Measurements from ENCODE around the gene RSPH1.
A peak's percentile ranks its signal among the peaks of the same experiment; 100 is the strongest.

Gene RSPH1

GRCh38 chr21:42479582-42479981 lies 16.4 kb downstream of the RSPH1 start:
- no peak for TF ChIP-seq CTCF (conservative IDR thresholded peaks at IDR 0.05; ENCODE audit: low read depth)
- POLR2A ChIA-PET (ENCODE audit: low non-redundant PET): no interaction called here
- H3K27ac ChIP-seq: no peak overlapping the region
- CTCF ChIA-PET: no interaction called here
- DNase-seq (ENCODE audit: low spot score): no peak

GRCh38 chr21:42478504-42478903 lies 17.5 kb downstream of the RSPH1 start:
- CTCF ChIA-PET: no interaction called here

GRCh38 chr21:42476388-42477331 lies 19.4 kb downstream of the RSPH1 start:
- POLR2A ChIA-PET (ENCODE audit: low non-redundant PET): interaction anchor here (0.6 kb wide), 1 partner anchor 17 kb away, joined by 3 read pairs; no protein-coding TSS in a partner anchor
- no peak overlapping the region for H3K27ac ChIP-seq
- TF ChIP-seq CTCF (conservative IDR thresholded peaks at IDR 0.05; ENCODE audit: low read depth): no peak
- CTCF ChIA-PET: interaction anchor here (0.6 to 0.8 kb wide), 2 partner anchors 10 to 17 kb away, joined by 3 read pairs; no protein-coding TSS in a partner anchor
- DNase-seq (ENCODE audit: low spot score): no peak

More at GRCh38 chr21:42478504-42478903, 17.5 kb downstream of the RSPH1 start:
- POLR2A ChIA-PET (ENCODE audit: low non-redundant PET): no interaction called here
- TF ChIP-seq CTCF (conservative IDR thresholded peaks at IDR 0.05; ENCODE audit: low read depth): no peak
- DNase-seq (ENCODE audit: low spot score): no peak
- H3K27ac ChIP-seq: no peak overlapping the region

DNA sequence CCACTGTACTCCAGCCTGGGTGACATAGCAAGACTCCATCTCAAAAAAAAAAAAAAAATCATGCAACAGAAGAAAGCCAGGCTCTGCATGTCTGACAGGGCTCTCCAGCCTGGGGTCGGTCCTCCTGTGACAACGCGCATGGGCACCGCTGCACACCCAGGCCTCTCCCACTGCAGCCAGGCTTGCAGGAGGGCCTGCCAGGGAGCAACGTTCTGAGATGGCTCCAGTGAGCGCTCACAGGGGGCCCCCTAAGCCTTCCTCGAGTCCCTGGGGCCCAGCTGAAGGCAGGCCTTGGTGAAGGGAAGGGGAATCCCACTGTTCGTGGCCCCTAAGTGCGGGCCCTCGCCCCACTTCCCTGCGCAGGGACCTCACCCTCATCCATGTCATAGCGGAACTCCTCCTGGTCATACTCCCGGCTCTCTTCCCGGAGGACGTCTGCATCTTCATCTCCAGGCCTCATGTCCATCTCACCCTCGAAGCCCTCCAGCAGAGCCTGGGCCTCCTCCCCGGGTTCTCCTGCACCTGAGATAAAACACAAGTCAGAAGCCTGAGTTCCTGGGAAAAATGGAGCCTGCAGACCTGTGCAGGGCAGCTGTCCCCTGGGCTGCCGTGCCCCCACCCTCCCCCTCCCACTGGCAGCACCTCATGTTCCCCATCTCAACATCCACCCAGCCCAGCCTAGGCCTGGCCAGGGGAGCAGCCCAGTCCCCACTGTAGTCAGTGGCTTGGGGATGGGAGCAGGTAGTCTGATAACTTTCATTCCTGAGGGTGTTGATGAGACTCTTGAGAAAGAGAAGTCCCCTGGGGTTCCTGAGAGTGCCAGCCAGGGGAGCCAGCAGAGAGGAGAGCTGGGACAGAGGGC lies 20.3 kb downstream of the RSPH1 start:
- H3K27ac ChIP-seq: no peak overlapping the region
- ChIA-PET CTCF (interaction anchor here (0.6 to 0.8 kb wide), 2 partner anchors 9 to 16 kb away, joined by 3 read pairs; no protein-coding TSS in a partner anchor), POLR2A (ENCODE audit: low non-redundant PET) (no interaction called here)

DNA sequence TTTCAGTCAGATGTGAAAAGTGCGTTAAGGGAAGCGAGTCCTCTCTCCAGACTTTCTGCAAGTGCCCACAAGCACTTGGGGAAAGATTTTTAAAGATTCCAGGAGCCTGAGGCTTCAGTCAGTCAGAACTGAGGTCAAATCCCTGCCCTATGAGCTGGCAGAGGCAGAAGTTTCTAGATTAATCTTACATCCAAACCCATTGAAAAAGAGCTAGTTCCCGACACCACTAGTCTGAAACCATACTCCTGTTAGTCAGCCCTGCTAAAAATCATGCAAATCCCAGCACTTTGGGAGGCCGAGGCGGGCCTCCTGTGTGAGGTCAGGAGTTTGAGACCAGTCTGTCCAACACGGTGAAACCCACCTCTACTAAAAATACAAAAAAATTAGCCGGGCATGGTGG lies 21.0 kb downstream of the RSPH1 start:
- CTCF ChIA-PET: no interaction called here
- peak overlapping the region; percentile 64 for H3K27ac ChIP-seq
- TF ChIP-seq CTCF (conservative IDR thresholded peaks at IDR 0.05; ENCODE audit: low read depth): no peak

More for the DNA sequence above, 20.3 kb downstream of the RSPH1 start:
- TF ChIP-seq CTCF (conservative IDR thresholded peaks at IDR 0.05; ENCODE audit: low read depth): no peak
- DNase-seq (ENCODE audit: low spot score): no peak

More for the DNA sequence above, 21.0 kb downstream of the RSPH1 start:
- peak; percentile 23 for DNase-seq (ENCODE audit: low spot score)
- POLR2A ChIA-PET (ENCODE audit: low non-redundant PET): no interaction called here

Measured in RWPE1 (cell line).